SKM-1 (cell line): ENCODE data around the gene ANKDD1A.

Source experiments
- DNase-seq: peaks from one replicate; lab custom pipeline; 2025; ENCODE audit not compliant: unreplicated experiment; lab: John Stamatoyannopoulos, UW

ANKDD1A gene

GRCh38 chr15:64923546-64923945 lies 11.8 kb downstream of the ANKDD1A start:
- no peak for DNase-seq

- DNase-seq = peak; percentile 47
These were observed 13.9 kb downstream of the ANKDD1A start for GRCh38 chr15:64925335-64926330.

GRCh38 chr15:64926661-64927060 lies 15.0 kb downstream of the ANKDD1A start:
- no peak for DNase-seq

- DNase-seq = no peak
These were observed 17.0 kb downstream of the ANKDD1A start for GRCh38 chr15:64928626-64929220.

GRCh38 chr15:64930019-64930652 lies 18.4 kb downstream of the ANKDD1A start:
- no peak for DNase-seq

GRCh38 chr15:64930778-64931371 lies 19.2 kb downstream of the ANKDD1A start:
- no peak for DNase-seq

GRCh38 chr15:64931381-64931780 lies 19.7 kb downstream of the ANKDD1A start:
- DNase-seq = no peak

- DNase-seq = no peak
These were observed 22.3 kb downstream of the ANKDD1A start for GRCh38 chr15:64934023-64934422.

GRCh38 chr15:64938192-64938591 lies 26.5 kb downstream of the ANKDD1A start:
- DNase-seq = no peak

GRCh38 chr15:64942356-64942755 lies 30.7 kb downstream of the ANKDD1A start:
- no peak for DNase-seq

GRCh38 chr15:64943512-64944225 lies 32.0 kb downstream of the ANKDD1A start:
- no peak for DNase-seq

GRCh38 chr15:64944961-64945360 lies 33.3 kb downstream of the ANKDD1A start:
- no peak for DNase-seq

- no peak for DNase-seq
These were observed 35.5 kb downstream of the ANKDD1A start for GRCh38 chr15:64947211-64947610.

GRCh38 chr15:64948916-64949315 lies 37.2 kb downstream of the ANKDD1A start:
- DNase-seq = no peak

- DNase-seq = no peak
These were observed 37.9 kb downstream of the ANKDD1A start for GRCh38 chr15:64949383-64950186.

- DNase-seq = peak; percentile 12
These were observed 39.2 kb downstream of the ANKDD1A start for GRCh38 chr15:64950888-64951287.

GRCh38 chr15:64951777-64952418 lies 40.2 kb downstream of the ANKDD1A start:
- no peak for DNase-seq

GRCh38 chr15:64954395-64954794 lies 42.7 kb downstream of the ANKDD1A start:
- no peak for DNase-seq

- no peak for DNase-seq
These were observed 47.4 kb downstream of the ANKDD1A start for GRCh38 chr15:64959128-64959527.
